Measurements from ENCODE around the gene SBF2.

DNA sequence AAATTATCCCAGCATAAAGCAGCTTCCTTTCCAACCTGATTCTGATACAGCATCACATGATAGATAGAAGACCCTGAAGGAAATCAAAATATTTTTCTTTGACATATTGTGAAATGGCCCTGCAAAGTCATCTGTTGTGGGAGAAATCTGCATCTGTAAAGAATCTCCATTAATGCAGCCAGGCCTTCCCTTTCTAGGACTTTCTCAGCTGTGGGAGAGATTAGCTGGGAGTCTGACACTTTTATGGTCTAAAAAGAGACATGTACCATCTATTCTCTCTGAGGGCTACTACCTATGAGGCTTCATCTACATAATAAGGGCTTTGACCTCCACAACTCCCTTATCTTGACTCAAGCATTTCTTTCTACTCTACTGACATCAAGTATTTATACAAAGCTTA, 392.1 kb downstream of the SBF2 start:
- TF ChIP-seq, protein P1, sequence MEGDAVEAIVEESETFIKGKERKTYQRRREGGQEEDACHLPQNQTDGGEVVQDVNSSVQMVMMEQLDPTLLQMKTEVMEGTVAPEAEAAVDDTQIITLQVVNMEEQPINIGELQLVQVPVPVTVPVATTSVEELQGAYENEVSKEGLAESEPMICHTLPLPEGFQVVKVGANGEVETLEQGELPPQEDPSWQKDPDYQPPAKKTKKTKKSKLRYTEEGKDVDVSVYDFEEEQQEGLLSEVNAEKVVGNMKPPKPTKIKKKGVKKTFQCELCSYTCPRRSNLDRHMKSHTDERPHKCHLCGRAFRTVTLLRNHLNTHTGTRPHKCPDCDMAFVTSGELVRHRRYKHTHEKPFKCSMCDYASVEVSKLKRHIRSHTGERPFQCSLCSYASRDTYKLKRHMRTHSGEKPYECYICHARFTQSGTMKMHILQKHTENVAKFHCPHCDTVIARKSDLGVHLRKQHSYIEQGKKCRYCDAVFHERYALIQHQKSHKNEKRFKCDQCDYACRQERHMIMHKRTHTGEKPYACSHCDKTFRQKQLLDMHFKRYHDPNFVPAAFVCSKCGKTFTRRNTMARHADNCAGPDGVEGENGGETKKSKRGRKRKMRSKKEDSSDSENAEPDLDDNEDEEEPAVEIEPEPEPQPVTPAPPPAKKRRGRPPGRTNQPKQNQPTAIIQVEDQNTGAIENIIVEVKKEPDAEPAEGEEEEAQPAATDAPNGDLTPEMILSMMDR (IDR thresholded peaks at IDR 0.05 in 8 of 11, conservative IDR thresholded peaks at IDR 0.05 in 3 of 11) = no peak
- TF ChIP-seq POLR2A (IDR thresholded peaks at IDR 0.05) = no peak

All from spleen (tissue), 7 donors.